Parathyroid adenoma (tissue), 2 donors: ENCODE results near the gene TMC5.
"Not testable (repeated sequence)": the region's sequence is repeated elsewhere in the genome, so short reads cannot be mapped to it uniquely, and the experiment has no call there.

Source experiments
- H2AFZ ChIP-seq: fragments of 300-600 bp; sonication (generic); one replicate; pipeline ENCODE4 v1.7.0; 2017; ENCODE audit warnings: antibody characterized with exemption, mild to moderate bottlenecking
- H3K27ac ChIP-seq: fragments of 300-600 bp; sonication (generic); one replicate; pipeline ENCODE4 v1.7.0; 2017
- H3K27me3 ChIP-seq: fragments of 300-600 bp; sonication (generic); one replicate; pipeline ENCODE4 v1.7.0; 2017; ENCODE audit warnings: low read length; ENCODE audit not compliant: control insufficient read depth, insufficient read depth
- H3K36me3 ChIP-seq: fragments of 300-600 bp; sonication (generic); one replicate; pipeline ENCODE4 v1.7.0; 2017; ENCODE audit warnings: low read length; ENCODE audit not compliant: control insufficient read depth, insufficient read depth
- H3K4me1 ChIP-seq: fragments of 300-600 bp; sonication (generic); one replicate; pipeline ENCODE4 v1.7.0; 2017; ENCODE audit warnings: control low read depth
- H3K4me2 ChIP-seq: fragments of 300-600 bp; sonication (generic); one replicate; pipeline ENCODE4 v1.7.0; 2017; ENCODE audit warnings: low read length
- H3K4me3 ChIP-seq: fragments of 300-600 bp; sonication (generic); one replicate; pipeline ENCODE4 v1.7.0; 2017; ENCODE audit warnings: low read depth, low read length
- H3K79me2 ChIP-seq: fragments of 300-600 bp; sonication (generic); one replicate; pipeline ENCODE4 v1.7.0; 2017; ENCODE audit warnings: control low read depth
- H3K9ac ChIP-seq: fragments of 300-600 bp; sonication (generic); one replicate; pipeline ENCODE4 v1.7.0; 2017; ENCODE audit warnings: mild to moderate bottlenecking
- H3K9me3 ChIP-seq: fragments of 300-600 bp; sonication (generic); one replicate; pipeline ENCODE4 v1.7.0; 2017; ENCODE audit warnings: low read length; ENCODE audit not compliant: control insufficient read depth
- TF ChIP-seq, protein P1 (sequence below): fragments of 300-600 bp; sonication (generic); IDR thresholded peaks from one replicate; pipeline ENCODE4 v1.7.0; 2017; ENCODE audit warnings: antibody characterized with exemption, mild to moderate bottlenecking
- donor health status: primary hyperparathyroidism.

TMC5 gene

GRCh38 chr16:19542138-19542821, 124.6 kb downstream of the TMC5 start:
- no peaks in the 10 kb centered on the region for H3K79me2 ChIP-seq
- no peak overlapping the region for H3K27ac ChIP-seq
- H3K36me3 ChIP-seq = no peaks in the 10 kb centered on the region
- no peaks in the 10 kb centered on the region for H3K4me1 ChIP-seq
- no peaks in the 10 kb centered on the region for H3K27me3 ChIP-seq
- no peak overlapping the region for H3K4me3 ChIP-seq
- TF ChIP-seq, protein P1, sequence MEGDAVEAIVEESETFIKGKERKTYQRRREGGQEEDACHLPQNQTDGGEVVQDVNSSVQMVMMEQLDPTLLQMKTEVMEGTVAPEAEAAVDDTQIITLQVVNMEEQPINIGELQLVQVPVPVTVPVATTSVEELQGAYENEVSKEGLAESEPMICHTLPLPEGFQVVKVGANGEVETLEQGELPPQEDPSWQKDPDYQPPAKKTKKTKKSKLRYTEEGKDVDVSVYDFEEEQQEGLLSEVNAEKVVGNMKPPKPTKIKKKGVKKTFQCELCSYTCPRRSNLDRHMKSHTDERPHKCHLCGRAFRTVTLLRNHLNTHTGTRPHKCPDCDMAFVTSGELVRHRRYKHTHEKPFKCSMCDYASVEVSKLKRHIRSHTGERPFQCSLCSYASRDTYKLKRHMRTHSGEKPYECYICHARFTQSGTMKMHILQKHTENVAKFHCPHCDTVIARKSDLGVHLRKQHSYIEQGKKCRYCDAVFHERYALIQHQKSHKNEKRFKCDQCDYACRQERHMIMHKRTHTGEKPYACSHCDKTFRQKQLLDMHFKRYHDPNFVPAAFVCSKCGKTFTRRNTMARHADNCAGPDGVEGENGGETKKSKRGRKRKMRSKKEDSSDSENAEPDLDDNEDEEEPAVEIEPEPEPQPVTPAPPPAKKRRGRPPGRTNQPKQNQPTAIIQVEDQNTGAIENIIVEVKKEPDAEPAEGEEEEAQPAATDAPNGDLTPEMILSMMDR = no peak
- no peak overlapping the region for H2AFZ ChIP-seq
- no peak overlapping the region for H3K9ac ChIP-seq
- H3K9me3 ChIP-seq = no peaks in the 10 kb centered on the region
- H3K4me2 ChIP-seq = no peak overlapping the region

DNA sequence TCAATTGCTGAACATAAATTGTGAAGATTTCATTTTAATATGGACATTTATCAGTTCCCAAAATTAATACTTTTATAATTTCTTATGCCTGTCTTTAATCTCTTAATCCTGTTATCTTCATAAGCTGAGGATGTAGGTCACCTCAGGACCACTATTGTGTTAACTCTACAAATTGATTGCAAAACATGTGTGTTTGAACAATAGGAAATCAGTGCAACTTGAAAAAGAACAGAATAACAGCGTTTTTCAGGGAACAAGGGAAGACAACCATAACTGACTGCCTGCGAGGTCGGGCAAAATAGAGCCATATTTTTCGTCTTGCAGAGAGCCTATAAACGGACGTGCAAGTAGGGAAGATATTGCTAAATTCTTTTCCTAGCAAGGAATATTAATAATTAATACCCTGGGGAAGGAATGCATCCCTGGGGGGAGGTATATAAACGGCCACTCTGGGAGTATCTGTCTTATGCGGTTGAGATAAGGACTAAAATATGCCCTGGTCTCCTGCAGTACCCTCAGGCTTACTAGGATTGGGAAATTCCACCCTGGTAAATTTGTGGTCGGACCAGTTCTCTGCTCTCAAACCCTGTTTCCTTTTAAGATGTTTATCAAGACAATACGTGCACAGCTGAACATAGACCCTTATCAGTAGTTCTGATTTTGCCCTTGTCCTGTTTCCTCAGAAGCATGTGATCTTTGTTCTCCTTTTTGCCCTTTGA, 125.8 kb downstream of the TMC5 start:
- not testable (repeated sequence) for H3K79me2 ChIP-seq, H3K4me3 ChIP-seq, H3K27me3 ChIP-seq, H3K4me1 ChIP-seq, H3K27ac ChIP-seq, H3K9ac ChIP-seq, H2AFZ ChIP-seq, H3K9me3 ChIP-seq, H3K4me2 ChIP-seq, H3K36me3 ChIP-seq

DNA sequence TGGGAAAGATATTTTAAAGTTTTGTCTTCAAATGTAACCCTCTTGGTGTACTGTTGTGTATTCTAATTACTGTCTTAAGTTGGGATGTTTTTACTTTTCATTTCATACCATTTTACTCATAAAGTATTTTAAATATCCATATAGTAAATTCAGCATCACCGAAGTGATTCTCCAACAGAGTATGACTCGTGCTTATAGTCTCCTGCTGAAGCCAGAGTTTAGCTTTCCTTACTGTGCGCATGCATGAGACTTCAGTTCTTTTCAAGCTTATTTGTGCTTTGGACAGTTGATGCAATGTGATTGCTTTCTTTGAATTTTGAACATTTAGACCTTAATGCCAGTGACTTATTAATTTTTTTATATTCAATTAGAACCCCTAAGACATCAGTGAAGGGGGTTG, 130.5 kb downstream of the TMC5 start:
- Histone ChIP-seq H3K4me2 (no peak overlapping the region), H3K4me3 (no peak overlapping the region), H3K4me1 (no peaks in the 10 kb centered on the region), H3K27me3 (no peaks in the 10 kb centered on the region), H3K79me2 (no peaks in the 10 kb centered on the region), H2AFZ (no peak overlapping the region), H3K27ac (no peak overlapping the region), H3K36me3 (no peaks in the 10 kb centered on the region), H3K9ac (no peak overlapping the region), H3K9me3 (no peaks in the 10 kb centered on the region)
- TF ChIP-seq, protein P1 = no peak
